ENCODE results near the gene UNC5C. TPM values are rescaled to one million over a fixed set of nuclear protein-coding genes. Genes with fewer than 3 reads are reported as not detected.

UNC5C gene
- total and polyA plus RNA-seq, 8 donors = 0.13 to 14.3 (median 2.0) TPM

GRCh38 chr4:95591278-95591677, 42.5 kb upstream of the UNC5C start:
- TF ChIP-seq POLR2A (IDR thresholded peaks at IDR 0.05) (no peak), EP300 (IDR thresholded peaks at IDR 0.05) (no peak), POLR2AphosphoS5 (IDR thresholded peaks at IDR 0.05) (no peak)
- TF ChIP-seq, protein P1, sequence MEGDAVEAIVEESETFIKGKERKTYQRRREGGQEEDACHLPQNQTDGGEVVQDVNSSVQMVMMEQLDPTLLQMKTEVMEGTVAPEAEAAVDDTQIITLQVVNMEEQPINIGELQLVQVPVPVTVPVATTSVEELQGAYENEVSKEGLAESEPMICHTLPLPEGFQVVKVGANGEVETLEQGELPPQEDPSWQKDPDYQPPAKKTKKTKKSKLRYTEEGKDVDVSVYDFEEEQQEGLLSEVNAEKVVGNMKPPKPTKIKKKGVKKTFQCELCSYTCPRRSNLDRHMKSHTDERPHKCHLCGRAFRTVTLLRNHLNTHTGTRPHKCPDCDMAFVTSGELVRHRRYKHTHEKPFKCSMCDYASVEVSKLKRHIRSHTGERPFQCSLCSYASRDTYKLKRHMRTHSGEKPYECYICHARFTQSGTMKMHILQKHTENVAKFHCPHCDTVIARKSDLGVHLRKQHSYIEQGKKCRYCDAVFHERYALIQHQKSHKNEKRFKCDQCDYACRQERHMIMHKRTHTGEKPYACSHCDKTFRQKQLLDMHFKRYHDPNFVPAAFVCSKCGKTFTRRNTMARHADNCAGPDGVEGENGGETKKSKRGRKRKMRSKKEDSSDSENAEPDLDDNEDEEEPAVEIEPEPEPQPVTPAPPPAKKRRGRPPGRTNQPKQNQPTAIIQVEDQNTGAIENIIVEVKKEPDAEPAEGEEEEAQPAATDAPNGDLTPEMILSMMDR (IDR thresholded peaks at IDR 0.05) = no peak
- Histone ChIP-seq H3K27ac (no peak overlapping the region), H3K9me3 (no peaks in the 10 kb centered on the region), H3K4me3 (no peak overlapping the region), H3K4me1 (no peaks in the 10 kb centered on the region), H3K36me3 (no peaks in the 10 kb centered on the region), H3K27me3 (no peaks in the 10 kb centered on the region)
- no peak for DNase-seq
- 18 to 34% (median 29%) methylated on average over 5 of the region's 5 CpGs for WGBS, 5 donors
- intact Hi-C loops (cut with DNase I; ENCODE audit: low total_unique reads) = no loop called here

- 85 to 92% (median 90%) methylated on average over 1 of the region's 1 CpG for WGBS, 5 donors
- intact Hi-C loops (cut with DNase I; ENCODE audit: low total_unique reads) = no loop called here
Observed at GRCh38 chr4:95590615-95591014, 41.8 kb upstream of the UNC5C start.

DNA sequence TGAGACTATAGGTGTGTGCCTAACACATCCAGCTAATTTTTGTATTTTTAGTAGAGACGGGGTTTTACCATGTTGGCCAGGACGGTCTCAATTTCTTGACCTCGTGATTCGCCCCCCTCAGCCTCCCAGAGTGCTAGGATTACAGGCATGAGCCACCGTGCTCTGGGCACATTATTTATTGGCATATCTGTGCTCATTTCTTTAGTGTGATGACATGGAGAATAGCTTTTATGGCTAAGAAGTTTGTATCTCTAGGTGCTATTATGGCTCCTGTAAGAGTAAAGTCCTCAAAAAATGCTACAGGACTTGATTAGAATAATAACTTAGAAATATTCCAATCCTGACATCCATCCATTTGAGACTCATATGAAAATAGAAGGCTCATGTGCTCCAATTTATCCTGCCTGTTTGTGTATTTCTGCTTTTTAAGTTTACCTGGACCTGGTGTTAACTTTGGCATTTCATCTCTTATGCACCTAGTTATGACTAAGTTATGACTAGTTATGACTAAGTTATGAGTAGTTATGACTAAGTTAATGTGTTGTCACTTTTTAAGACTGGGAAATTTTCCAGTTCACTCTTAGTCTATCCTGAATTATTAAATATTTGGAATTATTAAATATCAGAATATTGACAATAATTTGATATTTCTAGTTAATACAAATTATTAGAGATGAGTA, 36.4 kb upstream of the UNC5C start:
- H3K9me3 ChIP-seq = peaks cover 0 to 5% (median under 1%) of the 10 kb centered on the region in 4 donors
- no peak overlapping the region for H3K4me3 ChIP-seq
- WGBS, 5 donors = 55 to 74% (median 63%) methylated on average over 5 of the region's 5 CpGs
- no peak for DNase-seq
- no peaks in the 10 kb centered on the region for H3K4me1 ChIP-seq
- H3K27me3 ChIP-seq = no peaks in the 10 kb centered on the region
- H3K27ac ChIP-seq = no peak overlapping the region
- H3K36me3 ChIP-seq = no peaks in the 10 kb centered on the region
- intact Hi-C loops (cut with DNase I; ENCODE audit: low total_unique reads) = no loop called here
- TF ChIP-seq POLR2AphosphoS5 (IDR thresholded peaks at IDR 0.05) (no peak), EP300 (IDR thresholded peaks at IDR 0.05) (no peak), POLR2A (IDR thresholded peaks at IDR 0.05) (no peak)
- TF ChIP-seq, protein P1 (IDR thresholded peaks at IDR 0.05) = no peak

More at GRCh38 chr4:95590615-95591014, 41.8 kb upstream of the UNC5C start:
- DNase-seq = no peak
- H3K4me3 ChIP-seq = no peak overlapping the region
- no peaks in the 10 kb centered on the region for H3K27me3 ChIP-seq
- H3K4me1 ChIP-seq = no peaks in the 10 kb centered on the region
- TF ChIP-seq, protein P1 (IDR thresholded peaks at IDR 0.05) = no peak
- TF ChIP-seq EP300 (IDR thresholded peaks at IDR 0.05) (no peak), POLR2A (IDR thresholded peaks at IDR 0.05) (no peak), POLR2AphosphoS5 (IDR thresholded peaks at IDR 0.05) (no peak)
- no peaks in the 10 kb centered on the region for H3K36me3 ChIP-seq
- no peak overlapping the region for H3K27ac ChIP-seq
- H3K9me3 ChIP-seq = no peaks in the 10 kb centered on the region

DNA sequence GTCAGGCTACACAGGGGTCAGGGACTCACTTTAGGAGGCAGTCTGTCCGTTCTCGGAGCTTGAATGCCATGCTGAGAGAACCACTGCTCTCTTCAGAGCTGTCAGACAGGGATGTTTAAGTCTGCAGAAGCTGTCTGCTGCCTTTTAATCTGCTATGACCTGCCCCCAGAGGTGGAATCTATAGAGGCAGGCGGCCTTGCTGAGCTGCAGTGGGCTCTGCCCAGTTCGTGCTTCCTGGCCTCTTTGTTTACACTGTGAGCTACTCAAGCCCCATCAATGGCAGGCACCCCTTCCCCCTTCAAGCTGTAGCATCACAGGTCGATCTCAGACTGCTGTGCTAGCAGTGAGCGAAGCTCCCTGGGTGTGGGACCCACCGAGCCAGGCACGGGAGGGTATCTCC, 31.5 kb upstream of the UNC5C start:
- H3K27ac ChIP-seq = no peak overlapping the region
- H3K4me3 ChIP-seq = no peak overlapping the region
- DNase-seq = no peak
- H3K9me3 ChIP-seq = peaks cover 0 to 24% (median 18%) of the 10 kb centered on the region in 4 donors
- intact Hi-C loops (cut with DNase I; ENCODE audit: low total_unique reads) = no loop called here
- 44 to 65% (median 54%) methylated on average over 8 of the region's 8 CpGs for WGBS, 5 donors
- no peaks in the 10 kb centered on the region for H3K36me3 ChIP-seq
- no peaks in the 10 kb centered on the region for H3K27me3 ChIP-seq
- TF ChIP-seq, protein P1 (IDR thresholded peaks at IDR 0.05) = no peak
- TF ChIP-seq EP300 (IDR thresholded peaks at IDR 0.05) = no peak
- TF ChIP-seq POLR2AphosphoS5 (IDR thresholded peaks at IDR 0.05) = no peak
- no peak for TF ChIP-seq POLR2A (IDR thresholded peaks at IDR 0.05)
- H3K4me1 ChIP-seq = no peaks in the 10 kb centered on the region
